Stomach (tissue), 9 donors: Measurements from ENCODE around the gene ELL2. TPM values are rescaled to one million over a fixed set of nuclear protein-coding genes. Genes with fewer than 3 reads are reported as not detected.

Experiments used
- DNase-seq, 2 donors: peaks; one replicate each; pipeline versions ENCODE4 v3.0.0 to v3.0.0-alpha.2; 2013 to 2019
- H3K27ac ChIP-seq, 5 donors: fragments of 200-600 bp in 4 of 5; sonication (generic) in 4 of 5; one replicate each; pipeline ENCODE4 v1.5.1; 2013 to 2019; ENCODE audit warnings: mild to moderate bottlenecking in 1 of 5, moderate library complexity in 1 of 5
- H3K27me3 ChIP-seq, 3 donors: fragments of 200-600 bp; sonication (generic); one replicate each; pipeline ENCODE4 v1.5.1; 2017 to 2019; ENCODE audit warnings: mixed run types in 1 of 3
- H3K36me3 ChIP-seq, 4 donors: fragments of 200-600 bp; sonication (generic); 1 replicate in 3 of 4; 2 replicates in 1 of 4; pipeline ENCODE4 v1.5.1; 2016 to 2019
- H3K4me1 ChIP-seq, 4 donors: fragments of 200-600 bp; sonication (generic); one replicate each; pipeline ENCODE4 v1.5.1; 2016 to 2019
- H3K4me3 ChIP-seq, 4 donors: fragments of 200-600 bp; sonication (generic) in 3 of 4; one replicate each; pipeline ENCODE4 v1.5.1; 2016 to 2019; ENCODE audit warnings: mild to moderate bottlenecking in 1 of 4
- H3K9me3 ChIP-seq, 4 donors: fragments of 200-600 bp; sonication (generic); one replicate each; pipeline ENCODE4 v1.5.1; 2016 to 2019
- EP300 ChIP-seq: sonication (generic); formaldehyde crosslinking; IDR thresholded peaks from one replicate; pipeline ENCODE4 v1.6.1; 2017; ENCODE audit warnings: antibody characterized with exemption
- POLR2A ChIP-seq, 4 donors: fragments of 450-650 bp; IDR thresholded peaks; one replicate each; pipeline ENCODE4 v1.6.1; 2016; ENCODE audit warnings: antibody characterized with exemption in 4 of 4, control low read depth in 2 of 4, mild to moderate bottlenecking in 1 of 4, moderate library complexity in 1 of 4
- POLR2AphosphoS5 ChIP-seq, 3 donors: sonication (generic); formaldehyde crosslinking; IDR thresholded peaks; one replicate each; pipeline ENCODE4 v1.6.1; 2016; ENCODE audit warnings: antibody characterized with exemption in 3 of 3
- WGBS, 5 donors: extraction: QIAGEN DNeasy Blood & Tissue Kit in 3 of 5; methylation state at CpG; one replicate each; pipeline versions ENCODE4 v1.1.5 to v1.1.7; 2013 to 2018; 5-methylcytosine and 5-hydroxymethylcytosine counted together
- intact Hi-C: fragments of 100-400 bp; cut with DNase I; formaldehyde crosslinking; loops from one replicate; pipeline ENCODE4 v1.15.1; 2023; ENCODE audit warnings: low total_unique reads
- polyA plus RNA-seq, 3 donors: library from polyadenylated mRNA; stranded (reverse); fragments of 200-250 nt; gene quantifications; one replicate each; pipeline ENCODE4 v1.2.3, GENCODE V29; 2013
- total RNA-seq, 5 donors: library from RNA; depleted of rRNA; stranded (reverse); fragments of >200 nt; gene quantifications; one replicate each; pipeline versions ENCODE4 v1.1.0 to v1.2.3, GENCODE V29; 2014 to 2016
- TF ChIP-seq, protein P1 (sequence below), 7 experiments: fragments of 450-650 bp in 4 of 7; fragments of 200-600 bp in 3 of 7; sonication (generic) in 3 of 7; IDR thresholded peaks; one replicate each; pipeline ENCODE4 v1.5.1; 2016 to 2019; ENCODE audit warnings: antibody characterized with exemption in 7 of 7, control low read depth in 2 of 7, mild to moderate bottlenecking in 1 of 7
- donor health status: healthy with polysubstance abuse.
- donor health status: Bipolar disorder and iron deficiency.
- donor health status: healthy.

ELL2 gene
- total and polyA plus RNA-seq, 8 donors: 24.7 to 279 (median 98.0) TPM

DNA sequence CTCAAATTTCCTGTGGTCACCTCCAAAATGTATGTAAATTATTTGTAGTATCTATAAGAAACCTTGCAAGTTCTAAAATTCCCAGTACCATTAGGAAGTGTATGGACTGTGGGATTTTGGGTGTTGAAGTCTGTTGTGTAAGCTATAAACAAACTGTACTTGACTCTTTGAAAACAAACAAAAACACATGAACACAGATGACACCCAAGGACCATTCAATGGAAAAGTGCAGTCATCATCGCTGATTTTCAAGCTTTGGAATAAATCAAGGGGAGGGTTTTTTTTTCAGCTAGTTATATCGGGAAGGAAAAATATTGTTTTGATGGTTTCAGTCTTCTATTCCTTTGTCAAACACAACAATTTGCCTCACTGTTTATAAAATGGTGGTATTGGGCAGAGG, 49.6 kb downstream of the ELL2 start:
- Histone ChIP-seq H3K36me3 (peaks cover 5 to 93% (median 49%) of the 10 kb centered on the region in 4 donors), H3K4me1 (peaks cover 8 to 64% (median 36%) of the 10 kb centered on the region in 4 donors), H3K9me3 (no peaks in the 10 kb centered on the region), H3K27ac (no peak overlapping the region), H3K4me3 (no peak overlapping the region), H3K27me3 (no peaks in the 10 kb centered on the region)
- no peak for DNase-seq
- intact Hi-C loops: no loop called here
- WGBS, 5 donors: 59 to 95% (median 68%) methylated on average over 2 of the region's 2 CpGs
- no peak for TF ChIP-seq POLR2AphosphoS5 (IDR thresholded peaks at IDR 0.05)
- TF ChIP-seq, protein P1, sequence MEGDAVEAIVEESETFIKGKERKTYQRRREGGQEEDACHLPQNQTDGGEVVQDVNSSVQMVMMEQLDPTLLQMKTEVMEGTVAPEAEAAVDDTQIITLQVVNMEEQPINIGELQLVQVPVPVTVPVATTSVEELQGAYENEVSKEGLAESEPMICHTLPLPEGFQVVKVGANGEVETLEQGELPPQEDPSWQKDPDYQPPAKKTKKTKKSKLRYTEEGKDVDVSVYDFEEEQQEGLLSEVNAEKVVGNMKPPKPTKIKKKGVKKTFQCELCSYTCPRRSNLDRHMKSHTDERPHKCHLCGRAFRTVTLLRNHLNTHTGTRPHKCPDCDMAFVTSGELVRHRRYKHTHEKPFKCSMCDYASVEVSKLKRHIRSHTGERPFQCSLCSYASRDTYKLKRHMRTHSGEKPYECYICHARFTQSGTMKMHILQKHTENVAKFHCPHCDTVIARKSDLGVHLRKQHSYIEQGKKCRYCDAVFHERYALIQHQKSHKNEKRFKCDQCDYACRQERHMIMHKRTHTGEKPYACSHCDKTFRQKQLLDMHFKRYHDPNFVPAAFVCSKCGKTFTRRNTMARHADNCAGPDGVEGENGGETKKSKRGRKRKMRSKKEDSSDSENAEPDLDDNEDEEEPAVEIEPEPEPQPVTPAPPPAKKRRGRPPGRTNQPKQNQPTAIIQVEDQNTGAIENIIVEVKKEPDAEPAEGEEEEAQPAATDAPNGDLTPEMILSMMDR (IDR thresholded peaks at IDR 0.05): no peak
- TF ChIP-seq EP300: no peak
- no peak for TF ChIP-seq POLR2A (IDR thresholded peaks at IDR 0.05)

DNA sequence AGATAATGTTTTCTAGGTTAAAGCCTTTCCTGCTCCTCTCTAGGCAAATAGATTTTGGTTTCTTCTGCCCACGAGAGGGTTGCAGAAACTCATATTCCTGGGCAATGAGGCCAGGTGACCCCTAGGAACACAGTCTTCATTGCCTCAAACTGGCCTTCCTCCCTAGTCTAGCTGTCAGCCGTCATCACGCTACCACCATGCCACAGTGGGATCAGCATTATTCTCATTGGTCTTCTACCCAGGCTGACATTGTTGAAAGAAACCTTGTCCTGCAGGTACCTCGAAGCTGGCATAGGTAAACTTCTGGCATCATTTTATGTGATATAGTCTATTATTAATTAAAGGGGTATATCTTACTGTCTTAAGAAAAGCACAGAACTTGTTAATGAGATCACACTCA, 51.1 kb downstream of the ELL2 start:
- Histone ChIP-seq H3K27ac (no peak overlapping the region), H3K4me1 (peaks cover 9 to 59% (median 30%) of the 10 kb centered on the region in 4 donors), H3K27me3 (no peaks in the 10 kb centered on the region), H3K4me3 (no peak overlapping the region), H3K9me3 (no peaks in the 10 kb centered on the region), H3K36me3 (peaks cover 5 to 89% (median 58%) of the 10 kb centered on the region in 4 donors)
- no peak for DNase-seq
- WGBS, 5 donors: 72 to 85% (median 80%) methylated on average over 4 of the region's 4 CpGs
- TF ChIP-seq, protein P1 (IDR thresholded peaks at IDR 0.05): no peak
- TF ChIP-seq EP300 (no peak), POLR2A (IDR thresholded peaks at IDR 0.05) (no peak), POLR2AphosphoS5 (IDR thresholded peaks at IDR 0.05) (no peak)
- intact Hi-C loops: no loop called here

DNA sequence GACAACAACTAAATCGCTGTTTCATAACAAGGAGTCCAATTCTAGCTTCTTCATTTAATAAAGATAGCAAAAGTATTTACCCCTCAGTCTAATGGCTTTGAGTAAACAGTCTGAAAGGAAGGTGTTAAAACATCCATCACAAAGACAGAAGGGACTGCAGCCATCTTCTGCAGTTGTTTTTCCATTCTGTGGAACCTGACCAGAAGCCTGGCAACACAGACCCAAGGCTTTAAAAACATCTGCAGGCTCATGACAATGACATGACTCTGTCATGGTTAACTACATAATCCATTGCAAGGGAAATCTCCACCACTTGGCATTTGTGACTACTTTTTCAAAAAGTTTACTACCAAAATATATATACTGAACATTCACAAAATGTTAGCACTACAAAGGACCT, 51.9 kb downstream of the ELL2 start:
- no peak for TF ChIP-seq EP300
- TF ChIP-seq POLR2AphosphoS5 (IDR thresholded peaks at IDR 0.05): no peak
- no peak for TF ChIP-seq POLR2A (IDR thresholded peaks at IDR 0.05)
- TF ChIP-seq, protein P1 (IDR thresholded peaks at IDR 0.05): no peak
- H3K4me3 ChIP-seq: no peak overlapping the region
- peaks cover 5 to 90% (median 58%) of the 10 kb centered on the region in 4 donors for H3K36me3 ChIP-seq
- intact Hi-C loops: no loop called here
- H3K4me1 ChIP-seq: peaks cover 9 to 52% (median 31%) of the 10 kb centered on the region in 4 donors
- 78 to 89% (median 85%) methylated on average over 1 of the region's 1 CpG for WGBS, 5 donors
- no peaks in the 10 kb centered on the region for H3K27me3 ChIP-seq
- H3K9me3 ChIP-seq: no peaks in the 10 kb centered on the region
- no peak for DNase-seq
- no peak overlapping the region for H3K27ac ChIP-seq

DNA sequence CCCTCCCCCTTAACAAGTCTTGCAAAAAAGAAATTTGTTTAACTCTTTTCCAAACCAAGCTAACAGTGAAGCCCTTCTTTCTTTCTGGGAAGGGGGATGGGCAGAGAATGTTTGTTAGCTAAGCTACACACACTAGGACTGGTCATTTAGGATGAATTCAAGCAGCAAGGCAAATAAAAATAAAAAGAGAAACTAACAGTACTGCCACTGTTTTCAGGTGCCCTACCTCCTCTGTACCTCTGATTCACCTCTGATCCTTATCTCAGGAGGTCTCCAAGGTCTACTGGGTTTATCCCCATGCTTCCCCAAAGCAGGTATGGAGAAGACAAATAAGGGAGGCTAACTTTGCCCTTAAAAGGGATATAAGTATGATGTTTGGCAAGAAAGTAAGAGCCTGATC, 52.9 kb downstream of the ELL2 start:
- no peak for TF ChIP-seq EP300
- no peak for TF ChIP-seq POLR2A (IDR thresholded peaks at IDR 0.05)
- TF ChIP-seq POLR2AphosphoS5 (IDR thresholded peaks at IDR 0.05): no peak
- TF ChIP-seq, protein P1 (IDR thresholded peaks at IDR 0.05): no peak
- peaks cover 9 to 61% (median 29%) of the 10 kb centered on the region in 4 donors for H3K4me1 ChIP-seq
- no peak for DNase-seq
- no peak overlapping the region for H3K4me3 ChIP-seq
- no peak overlapping the region for H3K27ac ChIP-seq
- H3K27me3 ChIP-seq: no peaks in the 10 kb centered on the region
- no peaks in the 10 kb centered on the region for H3K9me3 ChIP-seq
- intact Hi-C loops: no loop called here
- H3K36me3 ChIP-seq: peaks cover 5 to 90% (median 56%) of the 10 kb centered on the region in 4 donors
